Endothelial cell of umbilical vein (primary cell): Measurements from ENCODE around the gene GDNF.

Experiments used
- CTCF ChIP-seq, 2 donors: IDR thresholded peaks; 1 replicate in 1 of 2; 2 replicates in 1 of 2; pipeline ENCODE4 v1.5.1; 2011; ENCODE audit warnings: low read length in 2 of 2, mild to moderate bottlenecking in 2 of 2, moderate library complexity in 2 of 2, control low read depth in 1 of 2, inconsistent platforms in 1 of 2, low read depth in 1 of 2; ENCODE audit not compliant: insufficient read depth in 1 of 2; ENCODE audit errors: extremely low read depth in 1 of 2
- EZH2 ChIP-seq: IDR thresholded peaks from 2 replicates; pipeline ENCODE4 v1.6.1; 2012; ENCODE audit warnings: borderline replicate concordance, low read depth, mild to moderate bottlenecking, moderate library complexity, low read length, inconsistent platforms; ENCODE audit not compliant: severe bottlenecking
- FOS ChIP-seq: IDR thresholded peaks from 2 replicates; pipeline ENCODE4 v1.6.1; 2011; ENCODE audit warnings: mild to moderate bottlenecking, low read length, moderate library complexity, borderline replicate concordance; ENCODE audit not compliant: insufficient read depth

- TF ChIP-seq CTCF (IDR thresholded peaks at IDR 0.05; ENCODE audit: extremely low read depth in 1 of 2, insufficient read depth in 1 of 2, low read depth in 1 of 2, low read length in 2 of 2) (no peak), FOS (no peak), EZH2 (no peak)
Measured at GRCh38 chr5:37769108-37769507, 70.7 kb downstream of the GDNF start.
